ENCODE data around the gene CHTF18. TPM values are rescaled to one million over a fixed set of nuclear protein-coding genes. Genes with fewer than 3 reads are reported as not detected.

Gene CHTF18
- total RNA-seq, 1 donor = 20.0 TPM

- no peak overlapping the region for H3K4me3 ChIP-seq (ENCODE audit: low read depth, low read length)
- TF ChIP-seq CTCF (IDR thresholded peaks at IDR 0.05; ENCODE audit: insufficient read depth, low read length) = no peak
- no peak for DNase-seq (ENCODE audit: low read depth)
Observed at GRCh38 chr16:764848-765487, 23.5 kb upstream of the CHTF18 start.

GRCh38 chr16:765488-765865 is 22.9 kb upstream of the CHTF18 start:
- no peak overlapping the region for H3K4me3 ChIP-seq (ENCODE audit: low read depth, low read length)
- no peak for DNase-seq (ENCODE audit: low read depth)
- no peak for TF ChIP-seq CTCF (IDR thresholded peaks at IDR 0.05; ENCODE audit: insufficient read depth, low read length)

- DNase-seq (ENCODE audit: low read depth) = no peak
- TF ChIP-seq CTCF (IDR thresholded peaks at IDR 0.05; ENCODE audit: insufficient read depth, low read length) = no peak
- H3K4me3 ChIP-seq (ENCODE audit: low read depth, low read length) = no peak overlapping the region
Observed at GRCh38 chr16:766008-766819, 22.2 kb upstream of the CHTF18 start.

GRCh38 chr16:766820-767640 is 21.4 kb upstream of the CHTF18 start:
- DNase-seq (ENCODE audit: low read depth) = no peak
- TF ChIP-seq CTCF (IDR thresholded peaks at IDR 0.05; ENCODE audit: insufficient read depth, low read length) = no peak
- no peak overlapping the region for H3K4me3 ChIP-seq (ENCODE audit: low read depth, low read length)

- TF ChIP-seq CTCF (IDR thresholded peaks at IDR 0.05; ENCODE audit: insufficient read depth, low read length) = no peak
- H3K4me3 ChIP-seq (ENCODE audit: low read depth, low read length) = no peak overlapping the region
- DNase-seq (ENCODE audit: low read depth) = no peak
Observed at GRCh38 chr16:767743-768235, 20.6 kb upstream of the CHTF18 start.

- no peak overlapping the region for H3K4me3 ChIP-seq (ENCODE audit: low read depth, low read length)
- DNase-seq (ENCODE audit: low read depth) = no peak
- no peak for TF ChIP-seq CTCF (IDR thresholded peaks at IDR 0.05; ENCODE audit: insufficient read depth, low read length)
Observed at GRCh38 chr16:768428-768827, 20.0 kb upstream of the CHTF18 start.

Measured in fibroblast of the aortic adventitia (primary cell).